ENCODE measurements around the gene SENP3.
A peak's percentile ranks its signal among the peaks of the same experiment; 100 is the strongest.

Gene SENP3

GRCh38 chr17:7577327-7578199, 15.8 kb downstream of the SENP3 start:
- no peak for DNase-seq (ENCODE audit: low spot score)

- peak; percentile 78 for DNase-seq (ENCODE audit: low spot score)
Measured at GRCh38 chr17:7579001-7579833, 17.5 kb downstream of the SENP3 start, which contains the start of gene CD68. CD68 (plus strand) TSS chr17:7579638; CDS start chr17:7579678, 40 bp downstream.

GRCh38 chr17:7579834-7580603, 18.3 kb downstream of the SENP3 start:
- DNase-seq (ENCODE audit: low spot score), result no peak

GRCh38 chr17:7580604-7581575, 19.2 kb downstream of the SENP3 start:
- no peak for DNase-seq (ENCODE audit: low spot score)

- no peak for DNase-seq (ENCODE audit: low spot score)
Measured at GRCh38 chr17:7582396-7583252, 20.9 kb downstream of the SENP3 start.

- peak; percentile 95 for DNase-seq (ENCODE audit: low spot score)
Measured at GRCh38 chr17:7583253-7584109, 21.8 kb downstream of the SENP3 start, which contains the start of gene MPDU1. MPDU1 (plus strand) TSS chr17:7583852; CDS start chr17:7583863, 11 bp downstream.

GRCh38 chr17:7586673-7587419, 25.1 kb downstream of the SENP3 start:
- no peak for DNase-seq (ENCODE audit: low spot score)

GRCh38 chr17:7587420-7588151, 25.9 kb downstream of the SENP3 start:
- no peak for DNase-seq (ENCODE audit: low spot score)

- DNase-seq (ENCODE audit: low spot score), result no peak
Measured at GRCh38 chr17:7588553-7589203, 27.0 kb downstream of the SENP3 start.

- DNase-seq (ENCODE audit: low spot score), result no peak
Measured at GRCh38 chr17:7589204-7589868, 27.6 kb downstream of the SENP3 start.

- DNase-seq (ENCODE audit: low spot score), result no peak
Measured at GRCh38 chr17:7589891-7590691, 28.4 kb downstream of the SENP3 start, which contains the start of gene SOX15. SOX15 (minus strand) TSS chr17:7590094; CDS start chr17:7589676, 418 bp downstream.

- DNase-seq (ENCODE audit: low spot score), result no peak
Measured at GRCh38 chr17:7590743-7591142, 29.0 kb downstream of the SENP3 start.

GRCh38 chr17:7591596-7591995, 29.9 kb downstream of the SENP3 start:
- no peak for DNase-seq (ENCODE audit: low spot score)

- no peak for DNase-seq (ENCODE audit: low spot score)
Measured at GRCh38 chr17:7592422-7593021, 30.8 kb downstream of the SENP3 start.

- no peak for DNase-seq (ENCODE audit: low spot score)
Measured at GRCh38 chr17:7593296-7593695, 31.6 kb downstream of the SENP3 start.
